ENCODE results near the gene KIRREL3.

Gene KIRREL3

DNA sequence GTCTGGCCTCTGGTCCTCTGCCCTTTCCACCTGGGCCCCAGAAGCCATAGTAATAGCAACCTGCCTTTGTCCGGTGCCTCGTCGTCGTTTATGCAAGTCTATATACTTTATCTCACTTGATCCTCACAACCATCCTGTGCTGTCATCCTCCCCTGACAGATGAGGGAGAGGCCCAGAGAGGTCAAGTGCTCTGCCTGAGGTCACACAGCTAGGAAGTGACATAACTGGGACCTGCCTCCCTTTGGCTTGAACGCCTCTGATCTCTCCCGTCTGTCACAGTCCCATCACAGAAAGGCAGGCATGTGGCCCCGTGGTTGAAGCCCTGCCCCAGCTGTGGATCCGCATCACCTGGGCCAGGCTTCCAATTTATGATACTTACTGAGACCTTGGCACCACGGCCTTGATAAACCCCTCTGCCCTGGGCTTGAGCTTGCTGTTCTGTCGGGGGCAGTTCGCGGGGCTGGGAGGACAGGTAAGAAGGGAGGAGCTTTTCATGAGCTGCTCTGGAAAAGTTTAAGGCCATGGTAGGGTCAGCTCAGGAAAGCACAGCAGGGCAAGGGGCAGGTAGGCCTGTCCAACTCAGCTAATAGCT, 398.1 kb downstream of the KIRREL3 start:
- TF ChIP-seq, protein P1, sequence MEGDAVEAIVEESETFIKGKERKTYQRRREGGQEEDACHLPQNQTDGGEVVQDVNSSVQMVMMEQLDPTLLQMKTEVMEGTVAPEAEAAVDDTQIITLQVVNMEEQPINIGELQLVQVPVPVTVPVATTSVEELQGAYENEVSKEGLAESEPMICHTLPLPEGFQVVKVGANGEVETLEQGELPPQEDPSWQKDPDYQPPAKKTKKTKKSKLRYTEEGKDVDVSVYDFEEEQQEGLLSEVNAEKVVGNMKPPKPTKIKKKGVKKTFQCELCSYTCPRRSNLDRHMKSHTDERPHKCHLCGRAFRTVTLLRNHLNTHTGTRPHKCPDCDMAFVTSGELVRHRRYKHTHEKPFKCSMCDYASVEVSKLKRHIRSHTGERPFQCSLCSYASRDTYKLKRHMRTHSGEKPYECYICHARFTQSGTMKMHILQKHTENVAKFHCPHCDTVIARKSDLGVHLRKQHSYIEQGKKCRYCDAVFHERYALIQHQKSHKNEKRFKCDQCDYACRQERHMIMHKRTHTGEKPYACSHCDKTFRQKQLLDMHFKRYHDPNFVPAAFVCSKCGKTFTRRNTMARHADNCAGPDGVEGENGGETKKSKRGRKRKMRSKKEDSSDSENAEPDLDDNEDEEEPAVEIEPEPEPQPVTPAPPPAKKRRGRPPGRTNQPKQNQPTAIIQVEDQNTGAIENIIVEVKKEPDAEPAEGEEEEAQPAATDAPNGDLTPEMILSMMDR (IDR thresholded peaks at IDR 0.05; ENCODE audit: low read depth, low read length) = no peak
- no peak for DNase-seq (ENCODE audit: low read depth, low spot score)

DNA sequence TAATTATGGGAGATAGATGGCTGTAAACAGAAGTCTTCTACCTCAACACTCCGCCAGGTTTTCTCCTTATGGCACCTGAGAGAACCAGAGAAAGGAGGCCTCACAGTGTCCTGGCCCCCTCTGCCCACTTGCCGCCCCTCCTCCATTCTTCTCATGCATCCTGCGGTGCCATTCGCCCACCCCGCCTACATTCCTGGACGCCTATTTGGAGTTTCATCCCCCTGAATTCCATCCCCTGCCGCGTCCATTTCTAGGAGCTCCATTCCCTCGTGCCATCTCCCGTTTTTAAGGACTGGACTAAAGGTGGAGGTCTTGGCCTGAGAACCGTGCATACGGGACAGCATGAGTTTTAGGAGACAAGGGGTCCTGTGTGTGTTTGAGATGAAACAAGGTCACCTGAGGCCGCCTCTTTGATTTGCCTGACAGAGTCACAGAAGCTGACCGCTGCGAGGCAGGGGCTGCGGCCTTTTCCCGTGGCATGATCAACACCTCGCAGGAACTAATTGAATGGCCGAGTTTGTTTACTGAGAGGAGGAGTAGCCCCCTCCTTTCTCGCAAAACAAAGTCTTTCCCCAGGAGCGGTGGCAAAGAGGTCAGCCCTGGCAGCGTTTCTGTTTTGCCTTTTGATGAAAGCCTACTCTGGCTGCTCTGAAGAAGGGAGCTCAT, 398.9 kb downstream of the KIRREL3 start:
- H3K4me3 ChIP-seq (ENCODE audit: low read depth, low read length) = no peak overlapping the region
- DNase-seq (ENCODE audit: low read depth, low spot score) = no peak
- TF ChIP-seq, protein P1 (IDR thresholded peaks at IDR 0.05; ENCODE audit: low read depth, low read length) = no peak
- in situ Hi-C loops (cut with HindIII; ENCODE audit: low sequenced_read_pairs) = no loop called here

More for the DNA sequence above, 398.1 kb downstream of the KIRREL3 start:
- in situ Hi-C loops (cut with HindIII; ENCODE audit: low sequenced_read_pairs) = no loop called here
- H3K4me3 ChIP-seq (ENCODE audit: low read depth, low read length) = no peak overlapping the region

DNA sequence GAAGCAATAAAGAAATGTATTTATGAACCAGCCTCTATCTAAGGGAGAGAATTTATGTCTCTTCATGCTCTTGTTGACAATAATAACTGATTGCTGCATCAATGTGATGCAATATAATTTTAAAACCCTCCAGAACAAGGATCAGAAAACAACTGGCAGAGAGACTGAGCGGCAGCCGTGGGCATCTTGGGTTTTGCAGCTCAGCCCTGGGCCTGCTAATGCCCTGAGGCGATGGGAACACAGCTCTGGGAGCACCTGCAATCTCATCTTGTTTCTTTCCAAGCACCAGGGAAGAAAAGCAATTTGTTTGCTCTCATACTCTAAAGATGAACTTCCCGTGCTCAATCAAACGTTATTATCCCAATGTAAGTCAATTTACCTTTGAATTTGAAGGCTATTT, 399.4 kb downstream of the KIRREL3 start:
- TF ChIP-seq, protein P1 (IDR thresholded peaks at IDR 0.05; ENCODE audit: low read depth, low read length) = no peak
- DNase-seq (ENCODE audit: low read depth, low spot score) = no peak
- H3K4me3 ChIP-seq (ENCODE audit: low read depth, low read length) = no peak overlapping the region
- in situ Hi-C loops (cut with HindIII; ENCODE audit: low sequenced_read_pairs) = no loop called here

DNA sequence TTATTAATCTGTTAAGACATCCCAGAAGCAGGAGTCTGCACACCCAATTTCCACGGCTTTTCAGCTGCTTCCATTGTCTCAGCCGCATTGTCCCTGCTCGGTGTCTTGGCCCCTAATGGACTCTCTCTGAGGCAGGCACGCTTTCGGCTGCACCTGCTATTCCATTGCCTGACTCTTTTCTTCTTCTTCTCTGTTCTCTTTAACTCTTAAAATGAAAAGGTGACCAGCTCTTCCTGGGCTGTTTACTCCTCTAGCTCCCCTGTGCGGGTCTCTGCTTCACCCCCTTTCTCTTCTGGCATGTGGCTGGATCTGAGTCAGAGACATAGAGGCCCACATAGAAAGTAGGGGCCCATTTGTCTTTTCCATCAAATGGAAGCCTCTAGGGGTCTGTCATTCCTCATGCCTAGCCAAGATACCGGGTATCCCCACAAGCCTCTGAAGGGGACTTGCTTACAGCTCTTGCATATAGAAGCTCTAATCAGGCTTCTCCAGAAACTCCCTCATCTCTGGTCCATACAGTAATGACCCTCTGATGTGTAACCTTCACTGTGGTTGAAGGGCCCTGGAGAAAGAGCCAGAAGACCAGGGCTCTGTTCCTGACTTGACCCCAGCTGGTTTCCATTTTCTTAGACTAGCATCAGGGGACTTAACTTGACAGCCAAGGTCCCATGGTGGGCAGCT, 401.2 kb downstream of the KIRREL3 start:
- in situ Hi-C loops (cut with HindIII; ENCODE audit: low sequenced_read_pairs) = no loop called here
- DNase-seq (ENCODE audit: low read depth, low spot score) = no peak
- TF ChIP-seq, protein P1 (IDR thresholded peaks at IDR 0.05; ENCODE audit: low read depth, low read length) = no peak
- no peak overlapping the region for H3K4me3 ChIP-seq (ENCODE audit: low read depth, low read length)

- in situ Hi-C loops (cut with HindIII; ENCODE audit: low sequenced_read_pairs) = no loop called here
- no peak for DNase-seq (ENCODE audit: low read depth, low spot score)
- no peak overlapping the region for H3K4me3 ChIP-seq (ENCODE audit: low read depth, low read length)
- TF ChIP-seq, protein P1 (IDR thresholded peaks at IDR 0.05; ENCODE audit: low read depth, low read length) = no peak
Observed at GRCh38 chr11:126598344-126599216, 402.0 kb downstream of the KIRREL3 start.

GRCh38 chr11:126597041-126597440, 403.5 kb downstream of the KIRREL3 start:
- TF ChIP-seq, protein P1 (IDR thresholded peaks at IDR 0.05; ENCODE audit: low read depth, low read length) = no peak
- in situ Hi-C loops (cut with HindIII; ENCODE audit: low sequenced_read_pairs) = no loop called here
- no peak for DNase-seq (ENCODE audit: low read depth, low spot score)
- no peak overlapping the region for H3K4me3 ChIP-seq (ENCODE audit: low read depth, low read length)

Data from astrocyte of the spinal cord (primary cell).